ENCODE measurements around the gene SH3PXD2B.

The SH3PXD2B gene

GRCh38 chr5:172283862-172284610, 170.3 kb downstream of the SH3PXD2B start:
- peak overlapping the region; percentile 73 for H3K4me3 ChIP-seq (ENCODE audit: low read length)
- H4K8ac ChIP-seq (ENCODE audit: low read depth, low read length), result peak overlapping the region; percentile 100
- no peaks in the 10 kb centered on the region for H3K27me3 ChIP-seq (ENCODE audit: insufficient read depth, low read length, poor library complexity)
- H3K27ac ChIP-seq (ENCODE audit: low read depth, low read length), result peak overlapping the region; percentile 95
- H2AK5ac ChIP-seq (ENCODE audit: low read length), result no peak overlapping the region
- no peak overlapping the region for H4K5ac ChIP-seq (ENCODE audit: low read length)
- H3K4me1 ChIP-seq (ENCODE audit: control insufficient read depth, low read depth, low read length), result no peaks in the 10 kb centered on the region
- H3K56ac ChIP-seq (ENCODE audit: low read length), result peak overlapping the region; percentile 93
- no peaks in the 10 kb centered on the region for H3K79me1 ChIP-seq (ENCODE audit: low read length)
- H2BK15ac ChIP-seq (replicated peaks; ENCODE audit: low read depth), result no peak overlapping the region
- peak overlapping the region; percentile 89 for H2BK120ac ChIP-seq (ENCODE audit: low read depth, low read length)
- peaks cover 36% of the 10 kb centered on the region for H3K79me2 ChIP-seq (ENCODE audit: control insufficient read depth, insufficient read depth, low read length)
- peak overlapping the region; percentile 77 for H3K18ac ChIP-seq (ENCODE audit: low read length)
- peak overlapping the region; percentile 92 for H3K9ac ChIP-seq (ENCODE audit: low read length)
- no peaks in the 10 kb centered on the region for H3K36me3 ChIP-seq (ENCODE audit: control insufficient read depth, insufficient read depth, low read length)
- H2BK5ac ChIP-seq (ENCODE audit: low read length), result peak overlapping the region; percentile 80
- H3K23ac ChIP-seq (ENCODE audit: low read length), result peak overlapping the region; percentile 66
- no CpG with 5 or more reads among the region's 79 CpGs for WGBS (ENCODE audit: extremely low coverage, insufficient coverage, low lambda C conversion rate)
- peak overlapping the region; percentile 82 for H3K4ac ChIP-seq (ENCODE audit: low read depth, low read length)
- peak; percentile 92 for DNase-seq
- peak overlapping the region; percentile 73 for H3K4me2 ChIP-seq (ENCODE audit: low read length)

- no CpG with 5 or more reads among the region's 87 CpGs for WGBS (ENCODE audit: extremely low coverage, insufficient coverage, low lambda C conversion rate)
- H3K4me1 ChIP-seq (ENCODE audit: control insufficient read depth, low read depth, low read length), result no peaks in the 10 kb centered on the region
- DNase-seq, result peak; percentile 86
- peak within 1 kb of the TSS; percentile 90 for H3K4me3 ChIP-seq (ENCODE audit: low read length)
- H3K79me1 ChIP-seq (ENCODE audit: low read length), result no peaks in the 10 kb centered on the region
- peaks cover 43% of the 10 kb centered on the region for H3K79me2 ChIP-seq (ENCODE audit: control insufficient read depth, insufficient read depth, low read length)
- no peak within 1 kb of the TSS for H2BK15ac ChIP-seq (replicated peaks; ENCODE audit: low read depth)
- peak within 1 kb of the TSS; percentile 89 for H2BK120ac ChIP-seq (ENCODE audit: low read depth, low read length)
- H3K27me3 ChIP-seq (ENCODE audit: insufficient read depth, low read length, poor library complexity), result no peaks in the 10 kb centered on the region
- H3K36me3 ChIP-seq (ENCODE audit: control insufficient read depth, insufficient read depth, low read length), result no peaks in the 10 kb centered on the region
- peak within 1 kb of the TSS; percentile 80 for H2BK5ac ChIP-seq (ENCODE audit: low read length)
- H3K27ac ChIP-seq (ENCODE audit: low read depth, low read length), result peak within 1 kb of the TSS; percentile 95
- H2AK5ac ChIP-seq (ENCODE audit: low read length), result no peak within 1 kb of the TSS
- peak within 1 kb of the TSS; percentile 66 for H3K23ac ChIP-seq (ENCODE audit: low read length)
- no peak within 1 kb of the TSS for H4K5ac ChIP-seq (ENCODE audit: low read length)
- H3K56ac ChIP-seq (ENCODE audit: low read length), result peak within 1 kb of the TSS; percentile 93
- peak within 1 kb of the TSS; percentile 100 for H4K8ac ChIP-seq (ENCODE audit: low read depth, low read length)
- peak within 1 kb of the TSS; percentile 73 for H3K4me2 ChIP-seq (ENCODE audit: low read length)
- peak within 1 kb of the TSS; percentile 92 for H3K9ac ChIP-seq (ENCODE audit: low read length)
- H3K18ac ChIP-seq (ENCODE audit: low read length), result peak within 1 kb of the TSS; percentile 77
- peak within 1 kb of the TSS; percentile 82 for H3K4ac ChIP-seq (ENCODE audit: low read depth, low read length)
These were observed 171.1 kb downstream of the SH3PXD2B start, which contains the start of gene UBTD2 for GRCh38 chr5:172283020-172283861. Gene UBTD2, minus strand, starts transcription at chr5:172283764. Its CDS starts 99 bp downstream, at chr5:172283665.

- Histone ChIP-seq H3K56ac (ENCODE audit: low read length) (peak overlapping the region; percentile 93), H2AK5ac (ENCODE audit: low read length) (no peak overlapping the region), H3K9ac (ENCODE audit: low read length) (peak overlapping the region; percentile 92), H3K4me1 (ENCODE audit: control insufficient read depth, low read depth, low read length) (no peaks in the 10 kb centered on the region), H4K8ac (ENCODE audit: low read depth, low read length) (no peak overlapping the region), H2BK120ac (ENCODE audit: low read depth, low read length) (no peak overlapping the region), H3K27me3 (ENCODE audit: insufficient read depth, low read length, poor library complexity) (no peaks in the 10 kb centered on the region), H2BK5ac (ENCODE audit: low read length) (no peak overlapping the region), H3K27ac (ENCODE audit: low read depth, low read length) (peak overlapping the region; percentile 95), H3K4me2 (ENCODE audit: low read length) (peak overlapping the region; percentile 56), H3K79me2 (ENCODE audit: control insufficient read depth, insufficient read depth, low read length) (peaks cover 50% of the 10 kb centered on the region), H3K23ac (ENCODE audit: low read length) (peak overlapping the region; percentile 18), H3K4me3 (ENCODE audit: low read length) (peak overlapping the region; percentile 90), H4K5ac (ENCODE audit: low read length) (no peak overlapping the region), H3K18ac (ENCODE audit: low read length) (peak overlapping the region; percentile 77), H3K4ac (ENCODE audit: low read depth, low read length) (no peak overlapping the region), H2BK15ac (replicated peaks; ENCODE audit: low read depth) (no peak overlapping the region), H3K79me1 (ENCODE audit: low read length) (no peaks in the 10 kb centered on the region), H3K36me3 (ENCODE audit: control insufficient read depth, insufficient read depth, low read length) (no peaks in the 10 kb centered on the region)
- WGBS (ENCODE audit: extremely low coverage, insufficient coverage, low lambda C conversion rate), result no CpG with 5 or more reads among the region's 13 CpGs
- DNase-seq, result no peak
These were observed 171.9 kb downstream of the SH3PXD2B start for GRCh38 chr5:172282272-172283019.

- Histone ChIP-seq H3K4ac (ENCODE audit: low read depth, low read length) (no peak overlapping the region), H2BK120ac (ENCODE audit: low read depth, low read length) (no peak overlapping the region), H2AK5ac (ENCODE audit: low read length) (no peak overlapping the region), H3K4me1 (ENCODE audit: control insufficient read depth, low read depth, low read length) (no peaks in the 10 kb centered on the region), H3K4me2 (ENCODE audit: low read length) (no peak overlapping the region), H3K18ac (ENCODE audit: low read length) (no peak overlapping the region), H3K36me3 (ENCODE audit: control insufficient read depth, insufficient read depth, low read length) (no peaks in the 10 kb centered on the region), H3K27me3 (ENCODE audit: insufficient read depth, low read length, poor library complexity) (no peaks in the 10 kb centered on the region), H3K23ac (ENCODE audit: low read length) (no peak overlapping the region), H2BK15ac (replicated peaks; ENCODE audit: low read depth) (no peak overlapping the region), H4K8ac (ENCODE audit: low read depth, low read length) (no peak overlapping the region), H2BK5ac (ENCODE audit: low read length) (no peak overlapping the region), H3K56ac (ENCODE audit: low read length) (peak overlapping the region; percentile 37), H3K27ac (ENCODE audit: low read depth, low read length) (no peak overlapping the region), H3K79me1 (ENCODE audit: low read length) (peaks cover 2% of the 10 kb centered on the region), H3K4me3 (ENCODE audit: low read length) (no peak overlapping the region), H3K79me2 (ENCODE audit: control insufficient read depth, insufficient read depth, low read length) (peaks cover 58% of the 10 kb centered on the region), H4K5ac (ENCODE audit: low read length) (no peak overlapping the region), H3K9ac (ENCODE audit: low read length) (peak overlapping the region; percentile 37)
- WGBS (ENCODE audit: extremely low coverage, insufficient coverage, low lambda C conversion rate), result no CpG with 5 or more reads among the region's 6 CpGs
- DNase-seq, result no peak
These were observed 173.0 kb downstream of the SH3PXD2B start for GRCh38 chr5:172281346-172281745.

GRCh38 chr5:172280929-172281328, 173.4 kb downstream of the SH3PXD2B start:
- H3K4me3 ChIP-seq (ENCODE audit: low read length), result no peak overlapping the region
- no peak for DNase-seq

More at GRCh38 chr5:172280929-172281328, 173.4 kb downstream of the SH3PXD2B start:
- Histone ChIP-seq H3K4ac (ENCODE audit: low read depth, low read length) (no peak overlapping the region), H2AK5ac (ENCODE audit: low read length) (no peak overlapping the region), H3K79me1 (ENCODE audit: low read length) (peaks cover 3% of the 10 kb centered on the region), H3K56ac (ENCODE audit: low read length) (peak overlapping the region; percentile 26), H3K79me2 (ENCODE audit: control insufficient read depth, insufficient read depth, low read length) (peaks cover 62% of the 10 kb centered on the region), H2BK5ac (ENCODE audit: low read length) (no peak overlapping the region), H3K9ac (ENCODE audit: low read length) (no peak overlapping the region), H4K8ac (ENCODE audit: low read depth, low read length) (no peak overlapping the region), H3K36me3 (ENCODE audit: control insufficient read depth, insufficient read depth, low read length) (no peaks in the 10 kb centered on the region), H3K27ac (ENCODE audit: low read depth, low read length) (no peak overlapping the region), H2BK120ac (ENCODE audit: low read depth, low read length) (no peak overlapping the region), H3K18ac (ENCODE audit: low read length) (no peak overlapping the region), H2BK15ac (replicated peaks; ENCODE audit: low read depth) (no peak overlapping the region), H3K27me3 (ENCODE audit: insufficient read depth, low read length, poor library complexity) (no peaks in the 10 kb centered on the region), H3K23ac (ENCODE audit: low read length) (no peak overlapping the region), H3K4me2 (ENCODE audit: low read length) (no peak overlapping the region), H4K5ac (ENCODE audit: low read length) (no peak overlapping the region), H3K4me1 (ENCODE audit: control insufficient read depth, low read depth, low read length) (no peaks in the 10 kb centered on the region)
- no CpG with 5 or more reads among the region's 4 CpGs for WGBS (ENCODE audit: extremely low coverage, insufficient coverage, low lambda C conversion rate)
